Dedifferentiated amniotic fluid mesenchymal stem cell (primary cell): Measurements from ENCODE around the gene DYSF.

Source experiments
- DNase-seq: peaks from one replicate; pipeline ENCODE4 v3.0.0-alpha.2; 2016; ENCODE audit errors: extremely low spot score

Gene DYSF

DNA sequence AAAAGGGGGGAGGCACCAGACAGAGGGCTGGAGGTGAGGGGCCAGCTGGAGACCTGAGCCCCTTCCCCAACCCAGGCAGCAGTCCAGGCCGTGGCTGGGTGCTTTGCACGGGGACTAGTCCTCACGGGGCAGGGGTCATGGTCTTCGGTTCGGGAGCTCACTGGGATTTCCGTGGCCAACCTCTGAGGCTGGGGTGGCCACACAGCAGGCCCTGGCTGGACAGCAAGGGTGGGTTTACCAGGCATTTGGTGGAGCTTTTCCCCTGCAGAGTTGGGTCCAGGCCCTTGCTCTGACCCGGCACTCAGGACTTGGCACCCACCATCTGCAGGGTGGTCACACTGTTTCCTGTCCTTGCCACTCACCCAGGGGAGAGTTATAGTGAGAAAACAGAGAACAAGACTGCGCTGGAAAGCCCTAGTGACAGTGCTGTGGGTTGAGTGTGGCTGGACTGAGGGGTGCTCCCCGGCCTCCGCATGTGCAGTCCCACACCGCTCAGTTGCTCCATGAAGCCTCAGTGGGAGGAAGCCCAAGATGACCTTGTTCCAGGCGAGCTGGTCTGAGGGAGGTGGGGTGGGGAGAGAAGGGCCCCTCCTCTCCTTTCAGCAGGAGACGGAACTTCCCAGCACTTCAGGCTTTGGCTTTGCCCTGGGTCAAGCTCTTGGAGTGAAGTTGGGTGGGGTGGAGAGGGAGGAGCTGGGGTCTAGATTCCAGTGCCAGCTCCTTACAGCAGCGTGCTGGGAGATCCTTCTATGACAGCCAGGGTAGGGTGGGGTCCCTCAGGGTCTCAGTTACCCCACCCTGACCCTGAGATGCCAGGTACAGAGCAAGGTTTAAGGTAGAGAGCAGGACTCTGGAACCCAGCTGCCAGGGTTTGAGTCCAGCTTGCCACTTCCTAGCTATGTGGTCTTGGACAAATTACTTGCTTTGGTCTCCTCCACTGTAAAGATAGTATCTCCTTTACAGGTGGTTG lies 219.8 kb downstream of the DYSF start:
- DNase-seq: no peak

- no peak for DNase-seq
Observed at GRCh38 chr2:71674158-71674851, 220.9 kb downstream of the DYSF start.

- DNase-seq: no peak
Observed at GRCh38 chr2:71675296-71675695, 221.9 kb downstream of the DYSF start.

- no peak for DNase-seq
Observed at GRCh38 chr2:71678874-71679273, 225.5 kb downstream of the DYSF start.

DNA sequence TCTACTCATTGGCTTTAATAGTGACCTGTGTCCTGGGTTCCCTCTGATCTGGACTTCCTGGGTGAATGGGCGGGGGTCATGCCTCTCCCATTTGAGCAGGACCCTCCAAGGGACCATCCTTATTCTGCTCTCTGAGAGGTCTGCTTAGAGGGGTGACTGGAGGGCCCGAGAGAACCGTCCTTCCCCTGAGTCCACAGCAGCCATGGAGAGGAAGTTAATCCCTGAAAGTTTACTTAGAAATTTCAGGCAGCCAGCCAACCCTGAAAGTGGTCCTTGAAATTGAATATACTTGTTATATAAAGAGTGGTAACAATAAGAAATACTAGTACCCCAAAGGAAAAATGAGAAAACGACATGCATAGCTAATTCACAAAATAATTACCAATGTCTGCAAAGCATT lies 226.1 kb downstream of the DYSF start:
- DNase-seq: no peak

DNA sequence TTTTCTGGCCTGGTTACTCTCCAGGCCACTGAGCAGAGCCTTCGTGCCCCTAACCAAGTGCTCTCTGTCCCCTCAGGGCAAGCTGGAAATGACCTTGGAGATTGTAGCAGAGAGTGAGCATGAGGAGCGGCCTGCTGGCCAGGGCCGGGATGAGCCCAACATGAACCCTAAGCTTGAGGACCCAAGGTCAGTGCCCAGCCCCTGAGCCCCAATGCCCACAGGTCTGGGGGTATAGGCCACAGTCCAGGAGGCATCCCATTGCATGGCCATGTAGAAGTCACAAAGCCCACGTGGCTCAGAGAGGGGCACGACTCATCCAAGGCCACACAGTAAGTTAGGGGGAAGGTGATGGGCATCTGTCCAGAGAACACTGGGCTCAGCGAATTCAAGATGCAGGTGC lies 227.6 kb downstream of the DYSF start:
- DNase-seq: no peak

- DNase-seq: no peak
Observed at GRCh38 chr2:71681626-71682025, 228.3 kb downstream of the DYSF start.

DNA sequence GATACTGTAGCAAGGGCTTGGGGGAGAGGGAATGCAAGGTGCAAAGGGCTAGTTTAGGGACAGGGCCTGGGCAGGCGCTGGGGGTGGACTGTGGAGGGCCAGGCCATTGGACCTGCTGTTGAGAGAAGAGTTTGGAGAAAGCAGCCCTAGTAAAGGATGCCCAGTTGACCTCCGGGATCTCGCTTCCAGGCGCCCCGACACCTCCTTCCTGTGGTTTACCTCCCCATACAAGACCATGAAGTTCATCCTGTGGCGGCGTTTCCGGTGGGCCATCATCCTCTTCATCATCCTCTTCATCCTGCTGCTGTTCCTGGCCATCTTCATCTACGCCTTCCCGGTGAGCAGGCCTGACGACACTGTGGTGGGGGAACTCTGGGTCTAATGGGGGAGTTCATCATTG lies 229.0 kb downstream of the DYSF start:
- DNase-seq: no peak

DNA sequence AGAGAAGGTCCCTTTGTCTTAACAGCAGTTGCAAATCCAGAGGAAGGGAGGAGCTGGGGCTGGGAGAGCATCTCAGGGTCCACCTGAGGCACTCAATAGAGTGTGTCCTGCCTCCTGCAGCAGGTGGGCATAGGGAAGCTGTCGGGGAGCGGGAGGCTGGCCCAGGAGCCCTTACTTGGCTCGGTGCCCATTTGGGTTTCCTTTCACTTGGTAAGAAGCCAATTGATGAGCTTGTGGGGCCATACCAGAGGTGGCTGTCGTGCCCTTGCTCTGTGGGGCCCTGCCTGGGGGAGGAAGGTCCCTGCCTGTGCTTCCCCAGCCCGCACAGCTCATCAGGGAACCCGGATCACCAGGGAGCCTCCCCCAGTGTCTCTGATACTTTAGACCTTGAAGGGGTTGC lies 229.7 kb downstream of the DYSF start:
- no peak for DNase-seq

DNA sequence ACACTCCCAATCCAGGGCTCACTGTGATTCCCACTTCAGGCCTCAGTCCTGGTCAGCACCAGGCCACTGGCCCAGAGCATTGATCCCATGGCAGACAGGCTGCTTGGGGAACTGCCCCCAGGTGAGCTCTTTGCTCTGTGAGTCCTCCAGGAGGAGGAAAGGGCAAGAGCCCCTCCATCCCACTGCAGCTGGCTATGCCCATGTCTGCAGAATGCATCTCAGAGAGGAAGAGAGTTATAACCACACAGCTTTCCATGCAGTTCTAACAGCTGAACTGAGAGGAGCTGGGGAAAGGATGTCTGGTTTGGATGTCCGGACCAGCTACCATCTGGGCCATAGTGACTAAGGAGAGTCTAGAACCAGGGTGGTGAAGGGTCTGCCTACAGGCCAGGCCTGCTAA lies 230.3 kb downstream of the DYSF start:
- no peak for DNase-seq

DNA sequence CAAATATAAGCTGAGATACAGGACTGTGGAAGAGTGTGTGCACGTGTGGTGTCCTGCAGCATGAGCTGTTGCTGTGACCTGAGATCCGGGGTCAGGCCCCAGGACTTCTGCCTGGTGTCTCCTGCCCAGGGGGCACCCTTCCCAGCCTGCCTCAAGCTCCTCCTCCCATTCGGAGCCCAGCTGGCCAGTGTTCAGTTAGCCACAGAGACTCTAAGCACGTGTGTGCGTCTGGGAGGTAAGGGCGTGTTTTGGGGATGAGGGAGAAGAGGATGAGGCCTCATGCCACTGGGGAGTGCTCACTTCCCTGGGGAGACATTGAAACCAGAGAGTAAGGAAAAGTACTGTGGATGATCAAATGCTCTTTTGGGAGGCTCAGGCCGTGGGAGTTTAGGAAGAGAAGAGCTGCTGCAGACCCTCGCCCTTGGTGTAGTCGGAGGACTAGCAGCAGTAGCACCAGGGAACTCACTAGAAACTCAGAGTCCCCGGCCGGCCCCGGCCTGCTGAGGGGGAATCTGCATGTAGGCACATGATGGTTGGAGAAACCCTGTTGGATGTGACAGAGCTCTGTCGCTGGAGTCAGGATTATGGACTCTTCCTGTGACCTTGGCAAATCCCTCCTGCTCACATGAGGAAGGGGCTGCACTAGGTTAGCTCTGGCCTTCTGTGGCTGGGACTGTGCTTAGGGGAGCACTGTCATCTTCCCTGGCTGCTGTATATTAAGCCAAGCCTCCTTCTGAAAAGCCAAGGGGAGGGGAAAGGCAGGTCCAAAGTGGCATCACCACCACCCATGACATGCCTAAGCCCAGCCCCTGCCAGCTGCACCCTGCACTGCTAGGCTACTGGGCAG lies 231.1 kb downstream of the DYSF start:
- DNase-seq: no peak

- DNase-seq: no peak
Observed at GRCh38 chr2:71685073-71685848, 231.9 kb downstream of the DYSF start.

DNA sequence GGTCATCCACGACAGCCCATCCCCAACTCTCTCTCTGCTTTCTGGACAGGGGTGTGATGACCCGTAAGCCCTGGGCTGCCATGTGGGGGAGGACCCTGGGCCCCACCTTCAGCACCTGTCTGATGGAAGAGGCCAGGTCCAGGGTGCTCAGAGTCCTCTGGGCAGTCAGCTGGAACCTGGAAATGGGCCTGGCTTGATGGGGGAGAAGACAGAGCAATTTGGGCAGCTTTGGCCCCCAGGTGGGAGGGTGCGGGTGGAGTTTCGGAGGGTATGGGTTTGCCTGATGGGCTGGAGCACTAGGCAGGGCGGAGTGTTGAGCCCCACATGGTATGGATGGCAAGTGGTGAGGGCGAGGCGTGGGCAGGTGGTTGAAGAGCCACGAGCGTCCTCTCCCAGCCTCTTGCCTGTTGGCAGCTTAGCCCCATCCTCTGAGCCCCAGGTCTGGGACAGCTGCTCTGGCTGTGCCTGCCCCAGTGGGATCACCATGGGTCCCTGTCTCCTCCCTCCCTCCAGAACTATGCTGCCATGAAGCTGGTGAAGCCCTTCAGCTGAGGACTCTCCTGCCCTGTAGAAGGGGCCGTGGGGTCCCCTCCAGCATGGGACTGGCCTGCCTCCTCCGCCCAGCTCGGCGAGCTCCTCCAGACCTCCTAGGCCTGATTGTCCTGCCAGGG lies 232.7 kb downstream of the DYSF start:
- DNase-seq: no peak

- DNase-seq: no peak
Observed at GRCh38 chr2:71686781-71687180, 233.4 kb downstream of the DYSF start.

DNA sequence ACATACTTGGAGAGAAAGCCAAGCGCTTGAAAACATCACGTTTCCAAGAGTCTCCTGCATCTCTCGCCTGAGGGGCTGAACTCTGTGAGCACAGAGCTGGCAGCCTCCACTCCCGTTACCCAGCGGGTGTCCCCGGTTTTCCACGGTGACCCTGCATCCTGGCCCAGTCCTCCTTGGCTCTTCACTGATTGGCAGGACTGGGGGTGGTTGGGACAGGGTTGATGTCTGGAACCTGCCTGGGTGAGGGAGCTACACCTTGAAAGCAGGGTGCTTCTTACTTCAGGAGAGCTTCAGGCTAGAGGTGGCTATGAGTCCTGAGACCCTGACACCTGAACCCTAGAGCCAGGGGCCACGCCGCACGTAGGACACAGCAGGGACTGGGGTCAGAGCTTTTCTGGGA lies 234.1 kb downstream of the DYSF start:
- DNase-seq: no peak

DNA sequence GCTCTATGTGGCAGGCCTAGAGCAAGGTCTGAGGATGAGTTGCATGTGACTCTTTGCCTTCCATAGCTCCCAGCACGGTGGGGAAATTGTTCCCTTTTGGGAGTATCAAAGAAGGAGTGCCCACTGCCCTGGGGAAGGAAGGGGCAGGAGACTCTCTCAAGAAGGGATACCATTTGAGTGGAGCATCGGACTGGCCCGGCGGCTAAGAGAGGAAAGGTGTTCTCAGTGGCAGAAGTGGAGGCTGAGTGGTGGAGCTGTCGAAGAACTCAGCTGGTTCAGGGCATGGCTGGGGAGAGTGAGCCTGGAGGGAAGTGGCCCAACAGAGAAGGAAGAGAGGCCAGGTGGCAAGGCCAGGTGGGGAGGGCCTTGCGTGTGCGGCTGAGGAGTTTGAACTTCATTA lies 235.2 kb downstream of the DYSF start:
- no peak for DNase-seq

DNA sequence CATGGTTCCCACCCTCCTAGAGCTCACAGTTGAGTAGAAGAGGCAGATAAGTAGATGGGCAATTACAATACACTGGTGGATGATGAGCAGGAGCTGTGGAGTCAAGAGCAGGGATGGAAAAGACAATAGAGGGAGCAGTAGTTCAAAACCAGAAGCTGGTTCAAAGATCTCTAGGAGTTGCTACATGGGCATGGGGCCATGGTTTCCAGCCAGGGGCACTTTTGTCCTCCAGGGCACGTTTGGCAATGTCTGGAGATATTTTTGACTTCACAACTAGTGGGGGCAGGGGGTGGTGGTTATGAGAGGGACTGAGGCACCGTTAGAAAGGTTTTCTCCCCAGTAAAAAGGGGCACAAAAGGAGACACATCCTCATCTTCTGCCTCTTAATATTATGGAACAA lies 236.0 kb downstream of the DYSF start:
- no peak for DNase-seq

GRCh38 chr2:71689968-71690834 lies 236.8 kb downstream of the DYSF start:
- no peak for DNase-seq

- no peak for DNase-seq
Observed at GRCh38 chr2:71690876-71691475, 237.6 kb downstream of the DYSF start.
